8988T (cell line): Measurements from ENCODE around the gene THAP3.
A peak's percentile ranks its signal among the peaks of the same experiment; 100 is the strongest.
"Not testable (repeated sequence)": the region's sequence is repeated elsewhere in the genome, so short reads cannot be mapped to it uniquely, and the experiment has no call there.

Experiments
- DNase-seq: peaks from one replicate; pipeline ENCODE4 v3.0.0; 2011

Gene THAP3

DNA sequence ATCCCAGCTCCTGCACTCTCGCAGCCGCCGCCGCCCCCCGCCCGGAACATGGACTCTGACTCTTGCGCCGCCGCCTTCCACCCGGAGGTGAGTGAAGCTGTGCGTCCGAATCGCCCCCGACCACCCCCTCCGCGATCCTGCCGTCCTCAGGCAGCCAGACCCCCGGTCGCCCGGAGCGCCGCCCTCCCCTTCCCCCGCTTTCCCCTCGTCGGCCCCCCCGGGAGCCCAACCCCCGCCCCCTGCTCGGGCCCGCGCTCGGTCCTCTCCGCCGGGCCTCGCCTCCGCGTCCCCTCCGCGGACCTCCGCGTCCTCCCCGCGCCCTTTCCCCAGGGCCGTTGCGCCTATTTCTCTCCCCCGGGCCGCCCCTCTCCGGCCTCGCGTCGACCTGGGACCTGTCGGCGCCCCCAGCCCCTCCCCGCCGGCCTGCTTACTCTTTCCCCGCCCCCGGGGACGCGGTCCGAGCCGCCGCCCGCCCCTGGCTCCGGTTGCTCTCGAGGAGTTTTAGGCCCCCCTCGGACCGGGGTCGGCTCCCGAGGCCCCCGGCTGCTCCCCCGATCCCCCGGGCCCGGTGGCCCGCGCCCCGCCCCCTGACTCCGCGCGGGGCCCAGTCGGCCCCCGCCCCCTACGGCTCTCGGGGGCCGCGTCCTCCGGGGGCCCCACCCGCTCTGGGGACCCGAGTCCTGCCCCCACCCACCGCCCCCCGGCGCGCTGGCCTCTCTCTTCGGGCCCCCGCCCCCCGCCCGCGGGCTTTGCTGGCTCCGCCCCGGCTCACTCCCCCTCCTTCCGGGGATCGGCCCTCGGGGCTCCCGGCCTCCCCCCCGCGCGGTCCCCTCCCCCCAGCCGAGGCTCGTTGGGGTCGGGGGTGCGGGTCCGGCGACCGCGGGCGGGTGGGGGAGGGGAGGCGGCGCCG is 10.4 kb upstream of the THAP3 start:
- DNase-seq = no peak

DNA sequence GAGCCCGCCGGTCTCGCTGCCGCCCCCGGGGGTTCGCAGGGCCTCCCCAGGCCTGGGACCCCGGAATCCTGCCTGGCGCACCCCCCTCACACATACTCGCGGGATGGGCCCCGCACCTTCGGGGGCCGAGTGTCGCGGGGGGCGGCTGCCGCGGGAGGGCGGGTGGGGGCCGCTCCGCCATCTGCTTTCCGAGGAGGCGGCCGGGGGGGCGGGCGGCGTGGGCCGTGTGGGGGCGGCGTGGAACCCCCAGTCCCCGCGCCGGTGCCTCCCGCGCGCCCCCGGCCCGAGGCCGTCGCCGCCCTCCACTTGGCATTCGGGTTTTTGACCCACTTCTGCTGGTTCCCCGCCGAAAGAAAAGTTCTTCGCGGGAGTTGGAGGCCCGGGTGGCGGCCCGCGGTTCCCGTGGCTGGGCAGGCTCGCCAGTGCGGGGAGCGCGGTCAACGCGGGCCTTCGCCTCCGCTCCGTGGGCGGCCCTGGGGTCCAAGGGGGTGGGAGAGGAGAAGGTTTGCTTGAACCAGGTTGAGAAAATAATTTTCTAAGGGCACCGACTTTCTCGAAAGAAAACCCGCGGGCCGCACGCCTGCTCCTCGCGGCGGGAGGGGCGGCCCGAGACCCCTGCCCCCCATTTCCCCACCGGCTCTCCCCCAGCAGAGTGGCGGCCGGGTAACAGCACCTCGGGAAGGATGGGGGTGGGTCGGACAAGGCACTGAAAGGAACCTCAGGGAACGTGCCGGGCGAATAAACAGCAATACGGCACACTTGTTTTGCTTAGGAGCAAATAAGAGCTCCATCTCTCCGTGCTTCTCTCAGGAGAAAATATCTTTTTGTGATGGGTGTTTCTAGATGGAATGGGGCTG is 9.5 kb upstream of the THAP3 start:
- DNase-seq = no peak

DNA sequence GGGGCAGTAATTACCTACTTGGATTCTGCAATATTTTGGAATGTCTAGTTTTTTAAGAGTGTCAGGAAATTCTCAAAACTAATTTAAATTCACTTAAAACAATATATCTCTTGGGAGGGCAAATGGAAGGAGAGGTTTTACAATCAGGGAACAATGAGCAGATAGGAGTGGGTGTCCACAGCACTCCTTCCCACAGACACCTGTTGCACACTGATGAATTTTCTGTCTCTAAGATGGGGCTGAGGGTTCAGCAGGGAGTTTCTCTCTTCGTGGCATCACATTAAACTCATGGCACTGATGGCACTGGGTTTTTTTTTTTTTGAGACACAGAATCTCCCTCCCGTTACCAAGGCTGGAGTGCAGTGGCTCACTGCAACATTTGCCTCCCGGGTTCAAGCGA is 5.6 kb upstream of the THAP3 start:
- no peak for DNase-seq

DNA sequence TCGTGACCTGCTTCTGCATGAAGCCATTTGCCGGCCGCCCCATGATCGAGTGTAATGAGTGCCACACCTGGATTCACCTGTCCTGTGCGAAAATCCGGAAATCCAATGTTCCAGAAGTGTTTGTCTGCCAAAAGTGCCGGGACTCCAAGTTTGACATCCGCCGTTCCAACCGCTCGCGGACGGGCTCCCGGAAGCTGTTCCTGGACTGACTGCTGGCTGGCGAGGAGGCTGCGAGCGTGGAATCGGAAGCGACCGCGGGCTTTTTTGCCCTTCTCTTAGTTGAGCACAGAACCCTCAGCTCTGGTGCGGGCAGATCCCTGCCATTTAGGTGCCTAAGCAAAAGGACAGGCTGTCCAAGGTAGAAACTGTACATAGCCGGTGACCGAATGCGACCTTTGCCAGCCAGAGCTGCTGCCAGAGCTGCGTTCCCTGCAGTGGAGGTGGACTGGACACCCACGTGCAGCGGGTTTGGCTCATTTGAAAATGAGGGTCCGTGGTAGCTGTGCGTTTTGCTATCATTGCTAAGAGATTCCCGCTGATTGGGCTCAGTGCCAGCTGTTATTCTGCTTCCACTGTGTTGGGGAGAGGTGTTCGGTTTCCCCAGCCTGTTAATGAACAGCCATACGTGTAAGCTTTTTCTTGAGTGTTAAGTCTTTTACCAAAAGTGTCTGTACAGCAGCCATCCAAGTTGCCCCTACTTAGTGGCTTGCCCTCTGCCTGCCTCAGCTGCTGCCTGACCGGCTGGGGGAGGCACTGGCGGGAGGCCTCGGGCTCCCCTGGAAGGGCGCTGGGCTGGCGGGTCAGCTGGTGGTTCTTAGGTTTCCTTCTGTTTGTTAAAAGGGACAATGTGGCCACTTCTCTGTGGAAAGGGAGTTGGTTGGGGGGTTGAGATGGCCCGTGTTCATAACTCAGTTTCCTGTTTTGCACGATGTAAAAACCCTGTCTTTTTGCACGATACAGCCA is 3.0 kb upstream of the THAP3 start:
- DNase-seq = no peak

DNA sequence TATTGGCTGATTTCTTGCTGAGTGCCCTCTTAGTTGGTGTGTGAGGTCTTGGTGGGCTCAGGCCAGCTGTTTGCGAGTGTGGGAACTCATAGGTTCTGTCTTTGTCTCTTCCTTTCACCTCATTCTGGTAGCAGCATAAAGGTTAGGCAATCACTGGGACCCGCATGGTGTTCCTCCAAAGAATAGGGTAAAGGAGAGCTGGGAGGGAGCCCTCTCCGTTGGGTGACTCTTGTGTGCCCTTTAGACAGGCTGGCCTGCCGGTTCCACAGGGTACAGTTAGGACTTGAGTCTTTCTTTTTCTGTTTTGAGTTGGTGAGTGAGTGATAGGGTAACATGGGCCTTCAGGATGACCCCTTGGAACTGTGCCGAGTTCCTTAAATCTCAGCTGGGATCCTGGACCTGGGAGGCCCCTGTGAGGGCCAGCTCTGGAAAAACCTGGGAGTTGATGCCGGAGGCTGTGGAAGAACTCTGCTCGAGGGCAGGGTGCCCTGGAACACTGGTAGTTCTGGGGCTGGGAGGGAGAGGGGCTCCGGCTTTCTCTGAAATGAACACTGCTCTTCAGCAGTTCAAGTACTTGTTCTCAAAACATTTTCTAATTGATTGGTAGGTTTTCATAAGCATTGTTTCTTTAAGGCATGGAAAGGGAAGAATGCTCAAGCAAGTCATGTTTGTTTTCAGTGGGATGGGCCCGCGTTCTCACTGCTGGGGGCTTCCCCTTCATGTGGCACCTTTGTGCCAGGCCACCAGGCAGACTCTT is 2.1 kb upstream of the THAP3 start:
- no peak for DNase-seq

DNA sequence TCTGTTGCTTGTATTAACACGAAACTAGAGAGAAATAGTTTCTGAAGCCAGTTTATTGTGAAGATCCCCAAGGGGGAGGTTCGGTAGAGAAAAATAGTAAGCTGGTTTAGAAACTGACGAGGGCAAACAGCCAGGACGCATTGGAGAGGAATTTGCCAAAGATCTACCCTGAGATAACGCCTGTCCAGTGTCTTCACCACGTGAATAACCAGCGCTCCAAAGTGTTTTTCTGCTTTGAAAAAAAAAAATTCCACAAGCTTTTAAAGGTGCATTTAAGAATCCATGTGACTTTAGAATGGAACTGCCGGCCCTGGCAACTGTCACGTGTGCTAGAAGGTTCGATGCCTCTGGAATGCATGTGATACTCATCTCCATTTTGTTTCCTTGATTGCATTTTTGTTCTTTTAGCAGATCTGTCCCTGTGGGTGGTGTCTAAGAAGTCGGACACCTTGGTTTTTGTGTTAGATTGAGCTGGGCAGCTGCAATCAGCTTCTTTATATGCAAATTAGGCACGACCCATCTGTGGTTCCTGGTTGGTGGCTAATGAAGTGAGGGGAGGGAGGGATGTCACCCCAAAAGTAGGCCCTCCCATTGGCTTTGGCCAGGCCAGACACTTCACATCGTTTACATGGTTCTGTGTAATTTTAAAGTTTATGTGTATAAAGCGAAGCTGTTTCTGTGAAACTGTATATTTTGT is 1.3 kb upstream of the THAP3 start:
- no peak for DNase-seq

DNA sequence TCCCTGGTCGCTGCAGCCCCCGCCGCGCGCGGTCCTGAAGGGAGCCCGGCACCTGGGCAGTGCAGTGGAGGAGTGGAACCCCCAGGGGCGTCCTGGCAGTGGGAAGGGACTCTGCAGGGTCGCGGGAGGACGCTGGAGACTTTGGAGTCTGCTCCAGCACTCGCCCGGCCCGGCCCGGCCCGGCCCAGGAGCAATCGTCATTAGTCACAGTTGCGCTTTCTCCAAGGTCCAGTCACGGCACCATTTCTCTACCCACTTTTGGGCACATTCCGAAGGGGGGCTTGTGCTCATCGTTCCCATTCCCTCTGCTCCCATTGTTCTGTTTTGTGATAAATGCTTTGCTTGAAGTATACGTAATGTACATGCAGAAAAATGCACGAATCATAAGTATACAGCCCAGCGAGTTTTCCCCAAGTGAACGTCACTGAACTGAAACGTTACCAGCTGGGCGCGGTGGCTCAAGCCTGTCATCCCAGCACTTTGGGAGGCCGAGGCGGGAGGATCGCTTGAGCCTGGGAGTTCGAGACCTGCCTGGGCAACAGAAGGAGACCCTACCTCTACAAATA is 999 bp downstream of the THAP3 start:
- DNase-seq = no peak

DNA sequence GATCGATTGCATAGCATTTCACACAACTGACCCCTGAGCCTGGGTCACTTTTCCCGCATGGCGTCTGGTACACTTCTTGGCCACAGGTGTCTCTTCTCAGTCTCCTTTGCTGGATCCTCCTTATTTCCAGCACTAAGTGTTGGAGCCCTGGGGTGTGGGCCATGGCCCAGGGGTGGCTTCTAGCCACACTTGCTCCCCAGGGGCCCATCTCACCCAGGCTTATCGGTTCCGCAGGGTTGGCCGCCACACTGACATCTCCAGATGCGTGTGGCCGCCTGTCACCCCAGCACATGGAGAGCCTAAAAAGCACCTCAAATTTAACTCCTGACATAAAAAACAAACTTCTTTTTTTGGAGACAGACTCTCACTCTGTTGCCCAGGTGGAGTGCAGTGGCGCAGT is 2.4 kb downstream of the THAP3 start:
- no peak for DNase-seq

DNA sequence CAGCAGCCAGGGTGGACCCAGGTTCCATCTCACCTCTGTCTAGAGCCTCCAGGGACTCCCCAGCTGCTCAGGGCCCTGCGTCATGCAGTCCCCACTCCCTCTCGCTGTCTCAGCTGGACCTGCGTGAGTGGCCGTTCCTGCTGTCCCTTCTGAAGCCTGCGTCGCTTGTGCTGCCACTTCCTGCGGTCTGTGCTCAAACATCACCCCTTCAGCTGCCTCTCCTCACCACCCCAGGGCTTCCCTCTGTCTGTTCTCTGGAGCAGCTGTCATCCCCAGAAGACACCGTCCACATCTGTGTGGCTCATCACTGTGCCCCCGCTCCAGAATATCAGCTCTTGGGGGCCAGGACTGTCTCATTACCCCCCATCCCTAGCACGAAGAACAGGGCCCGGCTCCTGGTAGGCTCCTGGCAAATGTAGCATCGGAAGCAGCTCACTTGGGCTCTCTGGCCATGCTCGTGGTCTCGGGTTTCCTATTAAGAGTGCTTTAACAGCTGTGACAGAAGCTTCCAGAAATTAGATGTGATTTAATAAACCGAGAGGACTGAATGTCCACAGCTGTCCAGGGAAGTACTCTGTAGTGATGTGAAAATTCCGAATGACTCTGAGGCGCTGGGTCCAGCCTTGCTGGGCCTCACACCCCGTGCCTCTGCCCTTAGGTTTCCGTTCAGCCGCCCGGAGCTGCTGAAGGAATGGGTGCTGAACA is 3.3 kb downstream of the THAP3 start:
- no peak for DNase-seq

DNA sequence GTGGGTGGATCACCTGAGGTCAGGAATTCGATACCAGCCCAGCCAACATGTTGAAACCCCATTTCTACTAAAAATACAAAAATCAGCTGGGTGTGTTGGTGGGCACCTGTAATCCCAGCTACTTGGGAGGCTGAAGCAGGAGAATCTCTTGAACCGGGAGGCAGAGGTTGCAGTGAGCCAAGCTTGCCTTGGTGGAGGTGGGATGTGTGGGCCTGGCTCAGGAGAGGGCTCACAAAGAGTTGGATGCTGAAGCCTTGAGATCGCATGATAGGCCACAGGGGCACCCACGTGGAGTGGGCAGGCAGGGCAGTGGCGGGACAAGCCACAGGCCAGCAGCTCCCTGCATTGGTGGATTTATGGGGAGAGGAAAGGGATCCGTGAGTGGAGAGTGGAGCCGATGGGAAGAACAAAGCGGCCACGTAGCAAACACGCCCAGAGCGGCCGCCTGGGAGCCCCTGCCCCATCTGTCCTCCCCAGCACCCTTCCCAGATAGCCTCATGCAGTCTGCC is 4.4 kb downstream of the THAP3 start:
- no peak for DNase-seq

DNA sequence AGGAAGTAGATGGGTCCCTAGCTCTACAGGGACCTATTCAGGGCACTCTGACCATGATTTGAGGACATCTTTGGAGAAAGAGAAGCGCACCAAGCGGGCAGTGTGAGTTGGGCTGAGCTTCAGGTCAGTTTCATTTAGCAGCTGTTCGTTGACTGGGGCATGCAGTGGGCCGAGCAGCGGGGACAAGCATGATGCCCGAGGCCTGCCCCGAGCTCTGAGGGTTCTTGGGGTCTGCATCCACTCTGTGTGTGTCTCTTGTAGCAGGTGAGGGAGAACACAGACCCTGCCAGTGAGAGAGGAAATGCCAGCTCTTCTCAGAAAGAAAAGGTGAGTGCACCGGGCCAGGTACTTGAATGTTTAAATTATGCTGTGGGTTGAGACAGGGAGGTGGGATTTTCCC is 5.4 kb downstream of the THAP3 start:
- no peak for DNase-seq

DNA sequence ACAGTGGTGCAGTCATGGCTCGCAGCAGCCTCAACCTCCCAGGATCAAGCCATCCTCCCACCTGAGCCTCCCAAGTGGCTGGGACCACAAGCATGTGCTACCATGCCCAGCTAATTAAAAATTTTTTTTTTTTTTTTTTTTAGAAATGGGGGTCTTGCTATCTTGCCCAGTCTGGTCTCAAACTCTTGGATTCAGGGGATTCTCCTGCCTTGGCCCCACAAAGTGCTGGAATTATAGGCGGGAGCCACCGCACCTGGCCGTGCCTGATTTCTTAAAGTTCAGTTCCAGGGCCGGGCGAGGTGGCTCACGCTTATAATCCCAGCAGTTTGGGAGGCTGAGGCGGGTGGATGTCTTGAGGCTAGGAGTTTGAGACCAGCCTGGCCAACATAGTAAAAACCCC is 6.4 kb downstream of the THAP3 start:
- DNase-seq = no peak

DNA sequence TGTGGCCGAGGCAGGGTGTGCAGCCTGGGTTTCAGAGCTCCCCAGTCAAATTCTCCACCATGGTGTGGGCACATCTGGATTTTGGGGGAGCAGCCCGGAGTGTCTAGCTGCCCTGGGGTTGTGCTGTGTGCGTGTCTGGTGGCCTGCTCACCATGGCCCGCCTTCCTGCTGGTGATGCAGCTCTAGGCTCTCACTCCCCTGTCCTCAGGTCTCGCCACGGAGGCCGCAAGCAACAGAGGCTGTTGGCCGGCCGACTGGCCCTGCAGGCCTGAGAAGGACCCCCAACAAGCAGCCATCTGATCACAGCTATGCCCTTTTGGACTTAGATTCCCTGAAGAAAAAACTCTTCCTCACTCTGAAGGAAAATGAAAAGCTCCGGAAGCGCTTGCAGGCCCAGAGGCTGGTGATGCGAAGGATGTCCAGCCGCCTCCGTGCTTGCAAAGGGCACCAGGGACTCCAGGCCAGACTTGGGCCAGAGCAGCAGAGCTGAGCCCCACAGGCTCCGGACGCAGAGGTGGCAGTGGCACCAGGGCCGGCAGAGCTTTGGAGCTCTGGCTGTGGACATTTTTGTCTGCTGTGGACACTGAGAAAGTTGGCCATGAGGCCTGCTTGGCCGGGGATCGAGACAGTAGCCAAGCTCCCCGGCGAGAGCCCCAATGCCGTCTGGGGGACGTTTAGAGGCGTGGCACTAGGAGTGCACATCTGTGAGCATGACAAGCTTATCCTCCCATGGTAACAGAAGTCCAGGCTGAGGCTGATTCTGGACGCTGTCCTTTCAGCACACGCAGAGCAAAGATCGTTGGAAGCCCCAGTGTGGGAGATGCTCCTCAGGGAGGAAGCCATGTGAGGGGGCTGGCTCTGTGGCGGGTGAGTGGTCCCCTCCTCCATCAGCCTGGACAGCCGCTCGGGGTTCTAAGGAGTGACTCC is 8.2 kb downstream of the THAP3 start:
- no peak for DNase-seq

DNA sequence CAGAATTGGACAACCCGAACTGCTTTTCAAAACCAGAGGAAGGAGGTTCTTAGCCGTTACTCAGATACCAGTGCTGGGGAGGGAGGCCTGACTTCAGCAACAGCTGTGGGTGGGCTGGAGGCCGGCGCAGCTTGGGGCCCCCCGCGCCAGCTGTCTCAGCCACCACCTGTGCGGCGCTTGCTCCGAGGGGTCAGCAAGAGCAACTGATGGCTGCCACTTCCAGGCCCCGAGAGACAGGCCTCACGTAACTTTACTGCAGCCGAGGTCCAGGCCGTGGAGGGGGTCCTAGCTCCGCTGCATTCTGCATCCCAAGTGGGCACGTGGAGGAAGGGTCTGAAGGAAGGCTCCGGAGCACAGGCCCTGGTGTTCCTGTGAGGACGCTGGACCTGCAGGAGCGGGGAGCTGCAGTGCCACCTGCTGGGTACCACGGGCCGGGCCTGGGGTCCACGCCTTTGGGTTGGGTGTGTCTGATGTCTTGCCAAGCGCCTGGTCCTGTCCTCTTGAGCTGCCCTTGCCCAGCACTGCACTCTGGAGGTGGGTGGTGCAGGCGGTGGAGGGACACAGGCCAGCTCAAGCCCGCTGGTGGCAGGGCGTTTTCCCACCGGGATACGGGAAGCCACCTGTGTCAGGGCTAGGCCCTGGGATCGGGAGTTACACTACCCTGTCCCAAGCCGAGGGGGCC is 9.8 kb downstream of the THAP3 start:
- DNase-seq = peak; percentile 81

DNA sequence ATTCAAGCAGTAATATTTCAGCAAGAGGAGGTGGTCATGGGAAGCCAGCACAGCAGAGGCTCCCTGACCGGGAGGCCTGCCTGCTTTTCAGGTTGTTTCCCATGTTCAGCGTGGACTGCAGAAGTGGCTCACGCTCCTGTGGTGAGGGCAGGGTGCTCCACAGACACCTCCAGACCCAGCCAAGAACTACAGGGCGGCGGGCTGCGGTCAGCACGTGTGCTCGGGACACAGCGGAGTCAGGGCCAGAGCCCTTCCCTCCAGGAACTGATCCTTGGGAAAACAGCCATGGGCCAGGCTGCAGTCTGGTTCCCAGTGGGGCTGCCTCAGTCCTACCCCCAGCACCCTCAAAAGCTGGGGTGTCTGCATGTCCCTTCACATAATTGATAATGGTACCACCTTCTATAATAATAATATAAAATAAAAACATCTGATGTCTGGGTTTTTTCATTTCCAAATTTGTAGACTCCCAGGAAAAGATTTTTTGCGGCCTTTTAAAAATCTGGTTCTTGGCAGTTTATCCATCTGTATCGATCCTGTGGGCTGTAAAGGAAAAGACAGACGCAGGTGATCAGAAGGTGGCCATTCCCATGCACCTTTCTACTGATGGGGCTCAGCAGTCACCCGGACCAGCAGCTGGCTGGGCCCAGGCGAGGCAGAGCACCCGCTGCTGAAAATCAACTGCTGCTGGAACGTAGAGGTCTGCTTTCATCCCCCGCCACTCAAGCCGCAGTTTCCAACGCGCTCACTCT is 10.7 kb downstream of the THAP3 start:
- no peak for DNase-seq

DNA sequence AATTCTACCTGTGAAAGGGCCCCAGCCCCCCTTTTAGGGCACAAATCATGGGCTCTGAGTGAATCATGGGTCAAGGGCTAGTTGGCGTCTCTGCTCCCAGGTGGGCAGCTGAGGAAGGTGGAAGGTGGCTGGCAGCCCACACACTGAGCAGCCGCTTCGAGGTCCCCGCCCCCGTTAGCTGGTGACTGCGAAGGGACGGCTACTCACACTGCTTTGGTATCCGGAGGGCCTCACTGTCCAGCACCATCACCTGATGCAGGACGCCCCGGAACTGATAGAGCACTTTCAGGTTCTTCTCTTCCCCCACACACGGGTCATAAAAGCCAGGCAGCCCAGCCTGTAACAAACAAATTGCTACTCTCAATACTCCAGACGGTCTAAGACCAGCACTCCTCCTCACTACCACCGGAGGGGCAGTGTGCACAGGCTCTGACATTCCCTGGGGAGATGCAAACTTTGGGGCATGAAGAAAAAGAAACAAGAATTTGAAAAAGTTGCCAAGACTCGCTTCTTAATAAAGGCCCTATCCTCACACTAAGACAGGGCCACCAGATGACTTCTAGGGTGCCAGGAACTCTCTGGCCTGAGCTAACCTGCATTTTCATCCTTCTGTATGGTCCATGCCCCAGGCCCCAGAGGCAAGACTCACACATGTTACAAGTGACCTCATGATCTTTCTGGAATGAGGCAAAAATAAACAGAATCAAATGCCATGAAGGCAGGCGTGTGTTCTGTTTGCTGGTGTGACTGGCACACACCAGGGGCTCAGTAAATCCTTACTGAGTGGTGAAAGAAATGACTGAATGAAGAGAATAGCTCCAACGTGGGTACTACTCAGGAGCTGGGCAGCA is 11.5 kb downstream of the THAP3 start:
- DNase-seq = no peak

DNA sequence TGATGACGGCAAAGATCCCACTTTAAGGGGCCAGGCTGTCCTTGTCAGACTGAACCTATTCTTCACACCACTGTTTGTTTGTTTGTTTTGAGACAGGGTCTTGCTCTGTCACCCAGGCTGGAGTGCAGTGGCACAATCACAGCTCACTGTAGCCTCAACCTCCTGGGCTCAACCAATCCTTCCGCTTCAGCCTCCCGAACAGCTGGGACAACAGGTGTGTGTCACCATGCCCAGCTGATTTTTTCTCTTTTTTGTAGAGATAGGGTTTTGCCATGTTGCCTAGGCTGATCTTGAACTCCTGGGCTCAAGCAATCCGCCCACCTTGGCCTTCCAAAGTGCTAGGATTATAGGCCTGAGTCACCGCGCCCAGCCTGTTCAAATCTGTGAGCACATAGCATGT is 12.1 kb downstream of the THAP3 start:
- not testable (repeated sequence) for DNase-seq
